ENCODE data around the gene CLN3. TPM values are rescaled to one million over a fixed set of nuclear protein-coding genes. Genes with fewer than 3 reads are reported as not detected.

Gene CLN3
- total and polyA plus RNA-seq, 2 of the 13 experiments (the other 11 are each of a cell fraction or from before 2014, with no cell fraction given) = 23.4 to 46.8 TPM

GRCh38 chr16:28538733-28539596, 47.1 kb upstream of the CLN3 start, which contains the start of gene NUPR1 (continued):
- TF ChIP-seq ZNF607 (CRISPR knock-in tag; IDR thresholded peaks at IDR 0.05; ENCODE audit: borderline replicate concordance) (peak; percentile 95), NCOA2 (CRISPR knock-in tag; IDR thresholded peaks at IDR 0.05) (peak; percentile 76), STAG1 (CRISPR knock-in tag; IDR thresholded peaks at IDR 0.05) (0 out of 2 replicates have a peak, but pooled peaks have one; percentile 27), ZNF589 (CRISPR knock-in tag; conservative IDR thresholded peaks at IDR 0.05) (no peak), ZNF501 (CRISPR knock-in tag; IDR thresholded peaks at IDR 0.05) (peak; percentile 81), KMT2A (CRISPR knock-in tag; IDR thresholded peaks at IDR 0.05) (peak; percentile 58), MAZ (IDR thresholded peaks at IDR 0.05; ENCODE audit: borderline replicate concordance, low read depth, low read length) (no peak), MAZ (CRISPR knock-in tag; IDR thresholded peaks at IDR 0.05; ENCODE audit: low read depth) (peak; percentile 47; the same call in 1 of the 2 replicates), NFKB2 (CRISPR knock-in tag; IDR thresholded peaks at IDR 0.05; ENCODE audit: borderline replicate concordance) (peak; percentile 68; the same call in 1 of the 2 replicates), ZMAT3 (CRISPR knock-in tag; conservative IDR thresholded peaks at IDR 0.05) (no peak; the same call in 1 of the 2 replicates), ZNF556 (CRISPR knock-in tag; IDR thresholded peaks at IDR 0.05; ENCODE audit: borderline replicate concordance) (peak; percentile 83), TARDBP (CRISPR knock-in tag; IDR thresholded peaks at IDR 0.05) (peak; percentile 88), SP1 (IDR thresholded peaks at IDR 0.05) (no peak), SP1 (CRISPR knock-in tag; IDR thresholded peaks at IDR 0.05) (no peak), GTF3A (CRISPR knock-in tag; conservative IDR thresholded peaks at IDR 0.05) (no peak), ZNF766 (CRISPR knock-in tag; IDR thresholded peaks at IDR 0.05; ENCODE audit: borderline replicate concordance) (peak; percentile 80; the same call in 1 of the 2 replicates), KLF16 (CRISPR knock-in tag; IDR thresholded peaks at IDR 0.05) (peak in 1 of 2 experiments; percentile 84; a peak in 2 of 4 replicates), MIXL1 (CRISPR knock-in tag; IDR thresholded peaks at IDR 0.05) (0 out of 2 replicates have a peak, but pooled peaks have one; percentile 9)
- TF ChIP-seq, protein P1, sequence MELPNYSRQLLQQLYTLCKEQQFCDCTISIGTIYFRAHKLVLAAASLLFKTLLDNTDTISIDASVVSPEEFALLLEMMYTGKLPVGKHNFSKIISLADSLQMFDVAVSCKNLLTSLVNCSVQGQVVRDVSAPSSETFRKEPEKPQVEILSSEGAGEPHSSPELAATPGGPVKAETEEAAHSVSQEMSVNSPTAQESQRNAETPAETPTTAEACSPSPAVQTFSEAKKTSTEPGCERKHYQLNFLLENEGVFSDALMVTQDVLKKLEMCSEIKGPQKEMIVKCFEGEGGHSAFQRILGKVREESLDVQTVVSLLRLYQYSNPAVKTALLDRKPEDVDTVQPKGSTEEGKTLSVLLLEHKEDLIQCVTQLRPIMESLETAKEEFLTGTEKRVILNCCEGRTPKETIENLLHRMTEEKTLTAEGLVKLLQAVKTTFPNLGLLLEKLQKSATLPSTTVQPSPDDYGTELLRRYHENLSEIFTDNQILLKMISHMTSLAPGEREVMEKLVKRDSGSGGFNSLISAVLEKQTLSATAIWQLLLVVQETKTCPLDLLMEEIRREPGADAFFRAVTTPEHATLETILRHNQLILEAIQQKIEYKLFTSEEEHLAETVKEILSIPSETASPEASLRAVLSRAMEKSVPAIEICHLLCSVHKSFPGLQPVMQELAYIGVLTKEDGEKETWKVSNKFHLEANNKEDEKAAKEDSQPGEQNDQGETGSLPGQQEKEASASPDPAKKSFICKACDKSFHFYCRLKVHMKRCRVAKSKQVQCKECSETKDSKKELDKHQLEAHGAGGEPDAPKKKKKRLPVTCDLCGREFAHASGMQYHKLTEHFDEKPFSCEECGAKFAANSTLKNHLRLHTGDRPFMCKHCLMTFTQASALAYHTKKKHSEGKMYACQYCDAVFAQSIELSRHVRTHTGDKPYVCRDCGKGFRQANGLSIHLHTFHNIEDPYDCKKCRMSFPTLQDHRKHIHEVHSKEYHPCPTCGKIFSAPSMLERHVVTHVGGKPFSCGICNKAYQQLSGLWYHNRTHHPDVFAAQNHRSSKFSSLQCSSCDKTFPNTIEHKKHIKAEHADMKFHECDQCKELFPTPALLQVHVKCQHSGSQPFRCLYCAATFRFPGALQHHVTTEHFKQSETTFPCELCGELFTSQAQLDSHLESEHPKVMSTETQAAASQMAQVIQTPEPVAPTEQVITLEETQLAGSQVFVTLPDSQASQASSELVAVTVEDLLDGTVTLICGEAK (IDR thresholded peaks at IDR 0.05) = no peak
- TF ChIP-seq, protein P1 (CRISPR knock-in tag; IDR thresholded peaks at IDR 0.05) = 0 out of 2 replicates have a peak, but pooled peaks have one; percentile 42

All from HepG2 (cell line).